NB4 (cell line): Measurements from ENCODE around the gene PLA2R1.

Source experiments
- DNase-seq: peaks from one replicate; pipeline ENCODE4 v3.0.0; 2010; ENCODE audit warnings: low read depth
- H3K4me3 ChIP-seq: one replicate; pipeline ENCODE4 v1.5.1; 2011; ENCODE audit warnings: mild to moderate bottlenecking, low read depth, low read length, moderate library complexity
- MYC ChIP-seq: IDR thresholded peaks from 2 replicates; pipeline ENCODE4 v1.6.1; 2011; ENCODE audit warnings: low read depth, low read length
- POLR2A ChIP-seq: IDR thresholded peaks from 2 replicates; pipeline ENCODE4 v1.6.1; 2011; ENCODE audit warnings: mild to moderate bottlenecking; ENCODE audit not compliant: insufficient read length; ENCODE audit errors: extremely low read depth
- TF ChIP-seq, protein P1 (sequence below): IDR thresholded peaks from 2 replicates; pipeline ENCODE4 v1.6.1; 2011; ENCODE audit warnings: low read depth, low read length
- TF ChIP-seq, protein P2 (sequence below): IDR thresholded peaks from one replicate; pipeline ENCODE4 v1.5.1; 2012; ENCODE audit warnings: low read depth, low read length

Gene PLA2R1

DNA sequence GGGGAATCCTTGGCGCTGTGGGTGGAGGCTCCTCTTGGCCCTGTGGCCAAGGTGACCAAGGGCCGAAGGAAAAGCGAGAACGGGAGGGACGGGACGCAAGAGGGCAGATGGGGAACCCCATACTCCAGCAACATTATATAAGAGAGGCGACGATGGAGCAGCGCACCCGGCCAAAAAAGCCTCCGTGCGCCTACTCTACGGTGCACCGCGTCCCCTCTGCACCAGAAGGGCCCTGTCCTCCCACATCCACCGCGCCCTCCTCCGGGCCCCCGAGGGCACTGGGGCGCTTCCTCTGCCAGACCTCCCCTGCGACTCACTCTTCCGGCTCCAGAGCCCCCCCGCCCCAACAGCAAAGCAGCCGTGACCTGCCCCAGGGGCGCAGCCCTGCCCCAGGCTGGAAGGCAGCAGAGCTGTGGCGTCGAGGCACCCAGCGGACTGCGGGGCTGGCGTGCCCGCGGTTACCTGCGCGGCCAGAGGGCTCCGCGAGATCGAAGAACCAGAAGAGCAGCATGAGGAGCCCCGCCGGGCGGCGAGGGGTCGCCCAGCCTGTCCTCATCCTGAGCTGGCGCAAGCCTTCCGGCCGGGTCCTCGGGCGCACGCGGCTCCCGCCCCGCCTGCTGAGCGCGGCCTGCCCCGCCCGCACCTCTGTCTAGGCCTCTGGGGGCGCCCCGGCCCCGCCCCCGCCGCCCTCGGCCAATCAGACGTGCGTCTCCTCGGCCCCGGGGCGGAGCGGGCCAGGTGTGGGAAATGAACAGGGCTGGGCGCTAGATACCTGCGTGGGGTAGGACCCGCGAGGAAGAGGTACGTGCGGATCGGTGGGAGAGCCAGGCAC is 158.1 kb downstream of the PLA2R1 start, which contains the start of gene LY75:
Gene LY75 (minus strand): TSS at position 630 of the 832 bp plus-strand sequence.
- H3K4me3 ChIP-seq: peak within 1 kb of the TSS; percentile 69
- DNase-seq: peak; percentile 93
- TF ChIP-seq POLR2A (peak; percentile 58), MYC (peak; percentile 50; the same call in 1 of the 2 replicates)
- TF ChIP-seq, protein P1, sequence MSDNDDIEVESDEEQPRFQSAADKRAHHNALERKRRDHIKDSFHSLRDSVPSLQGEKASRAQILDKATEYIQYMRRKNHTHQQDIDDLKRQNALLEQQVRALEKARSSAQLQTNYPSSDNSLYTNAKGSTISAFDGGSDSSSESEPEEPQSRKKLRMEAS: peak; percentile 63; the same call in 1 of the 2 replicates
- TF ChIP-seq, protein P2, sequence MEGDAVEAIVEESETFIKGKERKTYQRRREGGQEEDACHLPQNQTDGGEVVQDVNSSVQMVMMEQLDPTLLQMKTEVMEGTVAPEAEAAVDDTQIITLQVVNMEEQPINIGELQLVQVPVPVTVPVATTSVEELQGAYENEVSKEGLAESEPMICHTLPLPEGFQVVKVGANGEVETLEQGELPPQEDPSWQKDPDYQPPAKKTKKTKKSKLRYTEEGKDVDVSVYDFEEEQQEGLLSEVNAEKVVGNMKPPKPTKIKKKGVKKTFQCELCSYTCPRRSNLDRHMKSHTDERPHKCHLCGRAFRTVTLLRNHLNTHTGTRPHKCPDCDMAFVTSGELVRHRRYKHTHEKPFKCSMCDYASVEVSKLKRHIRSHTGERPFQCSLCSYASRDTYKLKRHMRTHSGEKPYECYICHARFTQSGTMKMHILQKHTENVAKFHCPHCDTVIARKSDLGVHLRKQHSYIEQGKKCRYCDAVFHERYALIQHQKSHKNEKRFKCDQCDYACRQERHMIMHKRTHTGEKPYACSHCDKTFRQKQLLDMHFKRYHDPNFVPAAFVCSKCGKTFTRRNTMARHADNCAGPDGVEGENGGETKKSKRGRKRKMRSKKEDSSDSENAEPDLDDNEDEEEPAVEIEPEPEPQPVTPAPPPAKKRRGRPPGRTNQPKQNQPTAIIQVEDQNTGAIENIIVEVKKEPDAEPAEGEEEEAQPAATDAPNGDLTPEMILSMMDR: no peak

DNA sequence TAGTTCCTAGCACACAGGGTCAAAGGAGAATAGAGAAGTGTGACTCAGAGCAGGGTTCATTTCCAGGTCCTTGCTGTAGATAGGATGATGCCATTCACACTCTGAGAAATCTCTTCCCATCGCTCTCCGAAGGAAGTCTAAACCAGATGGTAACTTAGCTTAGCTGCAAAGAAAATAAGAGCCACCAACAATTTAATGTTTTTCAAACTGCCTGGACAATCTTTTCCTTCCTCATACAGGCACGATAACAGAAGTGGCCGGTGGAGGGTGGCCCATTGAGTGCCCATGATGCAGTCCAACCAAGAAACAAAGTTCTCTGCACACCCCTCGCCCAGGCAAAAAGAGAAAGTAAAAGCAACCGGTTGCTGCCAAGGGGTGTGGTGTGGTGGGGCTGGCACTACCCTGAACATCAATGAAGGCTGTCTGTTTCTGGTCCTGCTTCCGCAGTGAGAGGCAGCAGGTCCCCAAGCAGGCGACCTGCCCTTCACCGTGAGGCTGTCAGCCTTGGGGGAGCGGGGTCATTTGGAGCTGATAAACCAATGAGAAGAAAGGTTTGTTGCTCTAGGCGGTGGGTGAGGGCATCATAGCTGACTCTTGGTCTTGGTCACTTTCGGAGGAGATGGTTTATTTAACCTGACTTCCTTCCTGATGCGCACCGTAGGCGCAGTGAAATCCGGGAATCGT is 158.8 kb downstream of the PLA2R1 start:
- peak; percentile 34 for DNase-seq
- TF ChIP-seq POLR2A: no peak
- TF ChIP-seq MYC: no peak
- H3K4me3 ChIP-seq: peak overlapping the region; percentile 69

DNA sequence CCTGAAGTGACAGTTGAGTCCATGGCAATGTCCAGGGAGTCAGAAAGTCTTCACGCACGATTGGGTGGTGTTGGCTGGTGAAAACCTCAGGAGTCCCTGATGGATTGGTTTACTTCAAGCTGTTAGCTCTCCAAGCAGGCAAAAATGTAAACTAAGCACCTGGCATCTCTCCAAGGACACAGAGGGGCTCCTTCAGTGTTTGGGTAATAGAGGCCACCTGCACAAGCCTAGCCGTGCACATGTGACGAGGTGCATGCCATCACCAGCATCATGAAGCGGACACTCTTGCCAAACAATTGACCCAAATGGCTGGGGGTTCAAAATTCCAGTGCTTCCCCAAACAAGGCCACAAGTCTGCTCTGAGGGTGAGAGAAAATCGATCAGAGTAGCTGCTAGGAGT is 159.7 kb downstream of the PLA2R1 start:
- no peak for DNase-seq
- TF ChIP-seq, protein P1: no peak
- no peak for TF ChIP-seq MYC
- TF ChIP-seq, protein P2: no peak
- TF ChIP-seq POLR2A: no peak
- no peak overlapping the region for H3K4me3 ChIP-seq

DNA sequence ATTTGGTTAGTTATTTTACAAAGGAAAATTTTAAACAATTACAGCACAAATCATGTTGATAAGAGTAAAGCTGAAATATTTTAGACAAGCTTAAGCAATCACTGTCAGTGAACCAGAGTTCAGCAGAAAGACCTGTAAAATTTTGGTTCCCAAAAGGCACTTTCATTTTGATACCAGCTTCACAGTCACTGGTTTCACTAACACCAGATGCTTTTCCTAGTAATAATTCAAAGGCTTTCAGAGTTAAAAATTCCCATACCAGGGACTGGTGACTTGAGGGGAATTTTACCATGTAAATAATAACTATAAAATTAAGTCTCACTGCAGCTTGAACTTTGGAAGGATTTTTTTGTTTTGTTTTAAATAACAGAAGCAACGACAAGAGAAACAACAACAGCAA is 162.1 kb downstream of the PLA2R1 start:
- no peak overlapping the region for H3K4me3 ChIP-seq
- no peak for TF ChIP-seq MYC
- TF ChIP-seq POLR2A: no peak
- TF ChIP-seq, protein P2: no peak
- TF ChIP-seq, protein P1: no peak
- DNase-seq: no peak

DNA sequence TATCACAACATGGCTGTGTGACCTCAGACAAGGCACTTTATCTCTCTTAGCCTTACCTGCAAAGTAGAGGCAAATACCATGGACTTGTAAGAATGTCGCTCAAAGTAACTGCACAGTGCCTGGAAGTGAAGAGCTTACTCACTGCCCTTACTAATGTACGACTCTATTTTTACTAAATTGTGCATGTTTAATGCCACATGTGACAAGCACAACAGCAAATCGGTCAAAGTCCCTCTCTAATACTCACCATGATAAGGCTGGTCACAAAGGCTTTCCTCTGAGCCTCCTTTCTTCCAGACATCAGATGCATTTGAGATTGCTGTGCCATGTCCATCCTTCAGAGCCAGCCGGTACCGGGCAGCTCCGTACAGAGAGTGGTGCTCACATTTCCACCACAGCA is 164.0 kb downstream of the PLA2R1 start:
- H3K4me3 ChIP-seq: no peak overlapping the region
- DNase-seq: no peak

DNA sequence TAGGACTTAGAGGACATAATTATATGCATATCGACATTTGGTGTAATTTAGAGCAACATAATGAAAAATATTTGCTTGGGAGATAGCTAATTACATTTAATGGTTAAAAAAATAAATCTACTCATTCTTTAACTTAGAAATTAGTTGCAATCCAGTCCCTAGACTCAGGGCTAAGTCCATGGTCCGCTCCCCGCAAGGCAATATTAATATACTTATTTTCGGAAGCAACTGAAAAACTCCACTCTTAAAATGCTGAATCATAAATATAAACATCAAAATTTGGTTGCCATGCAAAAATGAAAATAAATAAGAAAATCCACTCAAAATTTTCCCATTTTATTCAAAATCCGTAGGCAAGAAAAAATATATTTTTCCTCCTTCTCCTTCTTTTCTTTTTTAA is 164.7 kb downstream of the PLA2R1 start:
- DNase-seq: no peak
- no peak for TF ChIP-seq MYC
- no peak for TF ChIP-seq POLR2A
- TF ChIP-seq, protein P2: no peak
- TF ChIP-seq, protein P1: no peak
- no peak overlapping the region for H3K4me3 ChIP-seq

More for the DNA sequence above, 164.0 kb downstream of the PLA2R1 start:
- TF ChIP-seq POLR2A (no peak), MYC (no peak)
- TF ChIP-seq, protein P1: no peak
- TF ChIP-seq, protein P2: no peak
